ENCODE results near the gene SUN5. TPM values are rescaled to one million over a fixed set of nuclear protein-coding genes. Genes with fewer than 3 reads are reported as not detected.
A peak's percentile ranks its signal among the peaks of the same experiment; 100 is the strongest.

SUN5 gene
- total RNA-seq, 1 donor from 2014 or later, result not detected

- no peak for TF ChIP-seq CTCF (IDR thresholded peaks at IDR 0.05; ENCODE audit: insufficient read depth, low read length, severe bottlenecking)
- FAIRE-seq, result peak; percentile 28
- no peaks in the 10 kb centered on the region for H3K27me3 ChIP-seq (ENCODE audit: control insufficient read depth, insufficient read depth, low read length)
These were observed 20.5 kb upstream of the SUN5 start for GRCh38 chr20:33024609-33025317.

GRCh38 chr20:33024243-33024560 is 20.0 kb upstream of the SUN5 start:
- FAIRE-seq (no peak), DNase-seq (ENCODE audit: low read depth) (no peak)
- TF ChIP-seq CTCF (IDR thresholded peaks at IDR 0.05; ENCODE audit: insufficient read depth, low read length, severe bottlenecking), result no peak
- Histone ChIP-seq H3K4me3 (ENCODE audit: low read depth, low read length) (no peak overlapping the region), H3K36me3 (ENCODE audit: control insufficient read depth, insufficient read depth, low read length) (no peaks in the 10 kb centered on the region), H3K27me3 (ENCODE audit: control insufficient read depth, insufficient read depth, low read length) (no peaks in the 10 kb centered on the region)

More at GRCh38 chr20:33024609-33025317, 20.5 kb upstream of the SUN5 start:
- DNase-seq (ENCODE audit: low read depth), result no peak
- no peak overlapping the region for H3K4me3 ChIP-seq (ENCODE audit: low read depth, low read length)
- H3K36me3 ChIP-seq (ENCODE audit: control insufficient read depth, insufficient read depth, low read length), result no peaks in the 10 kb centered on the region

GRCh38 chr20:33023439-33024242 is 19.4 kb upstream of the SUN5 start:
- Histone ChIP-seq H3K4me3 (ENCODE audit: low read depth, low read length) (no peak overlapping the region), H3K27me3 (ENCODE audit: control insufficient read depth, insufficient read depth, low read length) (no peaks in the 10 kb centered on the region), H3K36me3 (ENCODE audit: control insufficient read depth, insufficient read depth, low read length) (no peaks in the 10 kb centered on the region)
- no peak for DNase-seq (ENCODE audit: low read depth)
- TF ChIP-seq CTCF (IDR thresholded peaks at IDR 0.05; ENCODE audit: insufficient read depth, low read length, severe bottlenecking), result no peak
- no peak for FAIRE-seq

- no peaks in the 10 kb centered on the region for H3K27me3 ChIP-seq (ENCODE audit: control insufficient read depth, insufficient read depth, low read length)
- no peak for FAIRE-seq
- no peaks in the 10 kb centered on the region for H3K36me3 ChIP-seq (ENCODE audit: control insufficient read depth, insufficient read depth, low read length)
- no peak overlapping the region for H3K4me3 ChIP-seq (ENCODE audit: low read depth, low read length)
- DNase-seq (ENCODE audit: low read depth), result no peak
- TF ChIP-seq CTCF (IDR thresholded peaks at IDR 0.05; ENCODE audit: insufficient read depth, low read length, severe bottlenecking), result no peak
These were observed 18.6 kb upstream of the SUN5 start for GRCh38 chr20:33022694-33023438.

GRCh38 chr20:33022289-33022688 is 18.1 kb upstream of the SUN5 start:
- Histone ChIP-seq H3K27me3 (ENCODE audit: control insufficient read depth, insufficient read depth, low read length) (no peaks in the 10 kb centered on the region), H3K36me3 (ENCODE audit: control insufficient read depth, insufficient read depth, low read length) (no peaks in the 10 kb centered on the region), H3K4me3 (ENCODE audit: low read depth, low read length) (no peak overlapping the region)
- TF ChIP-seq CTCF (IDR thresholded peaks at IDR 0.05; ENCODE audit: insufficient read depth, low read length, severe bottlenecking), result no peak
- no peak for FAIRE-seq
- DNase-seq (ENCODE audit: low read depth), result no peak
